ENCODE data around the gene SLC44A2. TPM values are rescaled to one million over a fixed set of nuclear protein-coding genes. Genes with fewer than 3 reads are reported as not detected.

SLC44A2 gene
- total RNA-seq, 4 donors from 2014 or later, result 34.3 to 51.7 (median 41.5) TPM

DNA sequence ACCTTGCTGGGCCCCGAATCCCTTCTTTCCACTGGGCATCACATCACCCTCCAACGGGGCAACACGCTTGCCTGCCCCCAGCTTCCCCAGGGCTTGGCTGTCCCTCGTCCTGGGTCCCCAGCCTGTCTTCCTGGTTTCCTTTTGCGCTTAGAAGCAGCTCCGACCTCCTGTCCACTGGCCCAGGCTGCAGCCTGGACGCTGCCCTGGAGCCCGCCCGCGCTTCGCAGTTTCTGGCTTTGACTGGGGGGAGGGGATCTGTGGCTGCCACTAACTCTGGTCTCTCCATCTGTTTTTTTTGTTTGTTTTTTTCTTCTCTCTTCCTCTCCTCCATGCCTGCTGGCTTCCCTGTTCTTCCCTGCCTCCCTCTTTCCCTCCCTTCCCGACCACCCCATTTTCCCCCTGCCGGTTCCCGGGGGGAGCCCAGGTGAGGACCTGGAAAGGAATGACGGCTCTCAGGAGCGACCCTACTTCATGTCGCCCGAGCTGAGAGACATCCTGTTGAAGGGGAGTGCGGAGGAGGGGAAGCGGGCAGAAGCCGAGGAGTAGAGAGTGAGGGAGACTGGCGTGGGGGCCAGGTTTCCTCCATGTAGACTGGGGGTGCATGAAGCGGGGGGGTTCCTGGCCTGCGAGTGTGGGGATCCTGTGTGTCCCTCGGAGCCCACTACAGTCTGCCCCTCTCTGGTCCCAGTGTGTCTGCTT lies 17.3 kb downstream of the SLC44A2 start:
- TF ChIP-seq EP300 (IDR thresholded peaks at IDR 0.05) (no peak), POLR2AphosphoS5 (IDR thresholded peaks at IDR 0.05) (no peak), POLR2A (IDR thresholded peaks at IDR 0.05) (no peak)
- TF ChIP-seq, protein P1, sequence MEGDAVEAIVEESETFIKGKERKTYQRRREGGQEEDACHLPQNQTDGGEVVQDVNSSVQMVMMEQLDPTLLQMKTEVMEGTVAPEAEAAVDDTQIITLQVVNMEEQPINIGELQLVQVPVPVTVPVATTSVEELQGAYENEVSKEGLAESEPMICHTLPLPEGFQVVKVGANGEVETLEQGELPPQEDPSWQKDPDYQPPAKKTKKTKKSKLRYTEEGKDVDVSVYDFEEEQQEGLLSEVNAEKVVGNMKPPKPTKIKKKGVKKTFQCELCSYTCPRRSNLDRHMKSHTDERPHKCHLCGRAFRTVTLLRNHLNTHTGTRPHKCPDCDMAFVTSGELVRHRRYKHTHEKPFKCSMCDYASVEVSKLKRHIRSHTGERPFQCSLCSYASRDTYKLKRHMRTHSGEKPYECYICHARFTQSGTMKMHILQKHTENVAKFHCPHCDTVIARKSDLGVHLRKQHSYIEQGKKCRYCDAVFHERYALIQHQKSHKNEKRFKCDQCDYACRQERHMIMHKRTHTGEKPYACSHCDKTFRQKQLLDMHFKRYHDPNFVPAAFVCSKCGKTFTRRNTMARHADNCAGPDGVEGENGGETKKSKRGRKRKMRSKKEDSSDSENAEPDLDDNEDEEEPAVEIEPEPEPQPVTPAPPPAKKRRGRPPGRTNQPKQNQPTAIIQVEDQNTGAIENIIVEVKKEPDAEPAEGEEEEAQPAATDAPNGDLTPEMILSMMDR (IDR thresholded peaks at IDR 0.05), result no peak
- Histone ChIP-seq H3K36me3 (peaks cover 0 to 63% of the 10 kb centered on the region in 2 donors), H3K4me1 (peaks cover 0 to 31% (median 10%) of the 10 kb centered on the region in 3 donors), H3K27ac (peak overlapping the region in 2 of 4 donors; percentile 53 to 62), H3K4me3 (no peak overlapping the region), H3K27me3 (no peaks in the 10 kb centered on the region), H3K9me3 (no peaks in the 10 kb centered on the region)
- 61 to 69% methylated on average over 4 to 10 of the region's 25 CpGs for WGBS, 2 donors (ENCODE audit: low coverage in 1 of 2)
- ATAC-seq, result no peak

DNA sequence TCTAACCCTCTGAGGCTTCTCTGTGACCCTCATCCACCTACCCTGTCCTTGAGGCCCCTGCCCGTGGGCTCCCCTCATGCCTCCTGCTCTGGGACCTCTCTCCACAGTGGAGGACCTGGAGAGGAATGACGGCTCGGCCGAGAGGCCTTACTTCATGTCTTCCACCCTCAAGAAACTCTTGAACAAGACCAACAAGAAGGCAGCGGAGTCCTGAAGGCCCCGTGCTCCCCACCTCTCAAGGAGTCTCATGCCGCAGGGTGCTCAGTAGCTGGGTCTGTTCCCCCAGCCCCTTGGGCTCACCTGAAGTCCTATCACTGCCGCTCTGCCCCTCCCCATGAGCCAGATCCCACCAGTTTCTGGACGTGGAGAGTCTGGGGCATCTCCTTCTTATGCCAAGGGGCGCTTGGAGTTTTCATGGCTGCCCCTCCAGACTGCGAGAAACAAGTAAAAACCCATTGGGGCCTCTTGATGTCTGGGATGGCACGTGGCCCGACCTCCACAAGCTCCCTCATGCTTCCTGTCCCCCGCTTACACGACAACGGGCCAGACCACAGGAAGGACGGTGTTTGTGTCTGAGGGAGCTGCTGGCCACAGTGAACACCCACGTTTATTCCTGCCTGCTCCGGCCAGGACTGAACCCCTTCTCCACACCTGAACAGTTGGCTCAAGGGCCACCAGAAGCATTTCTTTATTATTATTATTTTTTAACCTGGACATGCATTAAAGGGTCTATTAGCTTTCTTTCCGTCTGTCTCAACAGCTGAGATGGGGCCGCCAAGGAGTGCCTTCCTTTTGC lies 18.0 kb downstream of the SLC44A2 start:
- no peak overlapping the region for H3K4me3 ChIP-seq
- H3K36me3 ChIP-seq, result peaks cover 0 to 55% of the 10 kb centered on the region in 2 donors
- 30% methylated on average over 8 of the region's 21 CpGs; no CpG with 5 or more reads in 1 of the 2 donors for WGBS, 2 donors (ENCODE audit: low coverage in 1 of 2)

DNA sequence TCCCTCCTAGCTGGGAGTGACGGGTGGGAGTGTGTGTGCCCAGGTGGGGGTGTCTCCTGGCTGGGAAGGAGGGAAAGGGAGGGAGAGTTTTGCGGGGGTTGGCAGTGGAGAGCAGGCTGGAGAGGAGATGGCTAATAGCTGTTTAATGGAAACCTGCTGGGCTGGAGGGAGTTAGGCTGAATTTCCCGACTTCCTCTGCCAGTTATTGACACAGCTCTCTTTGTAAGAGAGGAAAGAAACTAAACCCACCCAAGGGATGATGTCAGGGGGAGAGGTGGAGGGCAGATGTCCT lies 18.6 kb downstream of the SLC44A2 start:
- ATAC-seq, result peak; percentile 2
- peaks cover 0 to 50% of the 10 kb centered on the region in 2 donors for H3K36me3 ChIP-seq
- peak overlapping the region in 3 of 4 donors; percentile 53 to 72 (median 62) for H3K27ac ChIP-seq

More for the DNA sequence above, 18.0 kb downstream of the SLC44A2 start:
- H3K4me1 ChIP-seq, result peaks cover 0 to 31% (median 10%) of the 10 kb centered on the region in 3 donors
- H3K9me3 ChIP-seq, result no peaks in the 10 kb centered on the region
- H3K27me3 ChIP-seq, result no peaks in the 10 kb centered on the region
- H3K27ac ChIP-seq, result peak overlapping the region in 3 of 4 donors; percentile 53 to 72 (median 62)
- TF ChIP-seq POLR2AphosphoS5 (IDR thresholded peaks at IDR 0.05) (no peak), EP300 (IDR thresholded peaks at IDR 0.05) (no peak), POLR2A (IDR thresholded peaks at IDR 0.05) (no peak)
- TF ChIP-seq, protein P1 (IDR thresholded peaks at IDR 0.05), result no peak
- no peak for ATAC-seq

DNA sequence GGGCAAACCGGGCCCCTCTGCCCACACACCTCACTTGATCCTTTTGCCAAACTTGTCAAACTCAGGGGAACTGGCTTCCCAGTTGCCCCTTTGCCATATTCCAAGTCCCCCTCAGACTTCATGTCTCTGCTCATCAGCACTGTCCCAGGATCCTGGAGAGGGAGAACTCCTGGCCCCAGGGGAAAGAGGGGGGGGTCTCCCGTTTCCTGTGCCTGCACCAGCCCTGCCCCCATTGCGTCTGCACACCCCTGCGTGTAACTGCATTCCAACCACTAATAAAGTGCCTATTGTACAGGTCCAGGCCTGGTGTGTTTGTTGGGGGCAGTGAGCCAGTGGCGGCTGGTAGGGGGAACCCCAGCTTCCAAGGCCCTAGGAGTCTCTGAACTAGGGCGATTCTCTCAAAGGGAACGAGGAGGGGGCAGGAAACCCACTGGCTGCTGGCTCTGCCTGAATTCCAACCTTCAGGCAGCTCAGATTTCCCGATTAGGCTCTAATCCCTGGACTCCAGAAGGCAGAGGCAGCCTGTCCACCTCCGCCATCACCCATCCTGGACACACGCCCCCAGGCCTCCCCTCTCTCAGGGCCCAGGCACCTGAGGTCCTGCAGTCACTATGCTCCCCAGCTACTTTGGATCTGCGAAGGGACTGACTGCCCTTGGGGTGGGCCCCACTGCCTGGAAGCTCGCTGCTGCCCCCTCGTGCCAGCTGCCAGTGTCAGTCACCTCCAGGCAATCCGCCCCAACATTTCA lies 19.1 kb downstream of the SLC44A2 start:
- Histone ChIP-seq H3K36me3 (peaks cover 0 to 45% of the 10 kb centered on the region in 2 donors), H3K27ac (peak overlapping the region in 3 of 4 donors; percentile 53 to 72 (median 62)), H3K4me1 (peaks cover 0 to 31% (median 10%) of the 10 kb centered on the region in 3 donors), H3K9me3 (no peaks in the 10 kb centered on the region), H3K27me3 (no peaks in the 10 kb centered on the region), H3K4me3 (no peak overlapping the region)
- TF ChIP-seq POLR2A (IDR thresholded peaks at IDR 0.05), result no peak
- TF ChIP-seq, protein P1 (IDR thresholded peaks at IDR 0.05), result peak in 3 of 4 experiments; percentile 84 to 93 (median 90)
- WGBS, 2 donors (ENCODE audit: low coverage in 1 of 2), result 3 to 5% methylated on average over 5 to 6 of the region's 14 CpGs
- ATAC-seq, result peak; percentile 92

More for the DNA sequence above, 18.6 kb downstream of the SLC44A2 start:
- WGBS, 2 donors (ENCODE audit: low coverage in 1 of 2), result 41 to 57% methylated on average over 1 to 2 of the region's 3 CpGs
- TF ChIP-seq EP300 (IDR thresholded peaks at IDR 0.05) (no peak), POLR2A (IDR thresholded peaks at IDR 0.05) (no peak), POLR2AphosphoS5 (IDR thresholded peaks at IDR 0.05) (no peak)
- TF ChIP-seq, protein P1 (IDR thresholded peaks at IDR 0.05), result no peak
- H3K27me3 ChIP-seq, result no peaks in the 10 kb centered on the region
- H3K4me3 ChIP-seq, result no peak overlapping the region
- no peaks in the 10 kb centered on the region for H3K9me3 ChIP-seq
- peaks cover 0 to 31% (median 10%) of the 10 kb centered on the region in 3 donors for H3K4me1 ChIP-seq

Data from gastroesophageal sphincter (tissue), 4 donors.